ENCODE measurements around the gene PPARGC1A.

DNA sequence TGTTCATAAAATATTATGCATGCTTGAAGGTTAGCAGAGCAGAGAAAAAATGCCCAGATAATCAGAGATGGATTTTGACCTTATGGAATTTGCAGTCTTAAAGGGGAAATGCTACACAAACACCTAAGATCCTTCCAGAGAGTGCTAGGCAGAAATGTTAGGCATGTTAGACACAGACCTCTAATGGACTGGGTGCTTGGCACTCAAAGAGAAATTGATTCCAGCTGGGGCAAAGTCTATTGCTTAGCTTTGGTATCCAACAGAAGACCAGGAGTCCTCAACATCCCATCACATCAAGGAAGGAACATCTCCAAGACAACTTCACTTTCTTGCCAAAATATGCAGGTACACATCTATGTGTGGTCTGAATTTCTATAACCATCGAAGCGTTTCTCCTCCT is 32.2 kb upstream of the PPARGC1A start:
- TF ChIP-seq POLR2A (IDR thresholded peaks at IDR 0.05) (no peak), POLR2AphosphoS5 (IDR thresholded peaks at IDR 0.05) (no peak)
